ENCODE measurements around the gene ATP5F1D. TPM values are rescaled to one million over a fixed set of nuclear protein-coding genes. Genes with fewer than 3 reads are reported as not detected.

The ATP5F1D gene
- total and polyA plus RNA-seq, 2 of the 8 experiments (the other 6 are each of a cell fraction or from before 2014, with no cell fraction given) = 174 to 249 TPM

DNA sequence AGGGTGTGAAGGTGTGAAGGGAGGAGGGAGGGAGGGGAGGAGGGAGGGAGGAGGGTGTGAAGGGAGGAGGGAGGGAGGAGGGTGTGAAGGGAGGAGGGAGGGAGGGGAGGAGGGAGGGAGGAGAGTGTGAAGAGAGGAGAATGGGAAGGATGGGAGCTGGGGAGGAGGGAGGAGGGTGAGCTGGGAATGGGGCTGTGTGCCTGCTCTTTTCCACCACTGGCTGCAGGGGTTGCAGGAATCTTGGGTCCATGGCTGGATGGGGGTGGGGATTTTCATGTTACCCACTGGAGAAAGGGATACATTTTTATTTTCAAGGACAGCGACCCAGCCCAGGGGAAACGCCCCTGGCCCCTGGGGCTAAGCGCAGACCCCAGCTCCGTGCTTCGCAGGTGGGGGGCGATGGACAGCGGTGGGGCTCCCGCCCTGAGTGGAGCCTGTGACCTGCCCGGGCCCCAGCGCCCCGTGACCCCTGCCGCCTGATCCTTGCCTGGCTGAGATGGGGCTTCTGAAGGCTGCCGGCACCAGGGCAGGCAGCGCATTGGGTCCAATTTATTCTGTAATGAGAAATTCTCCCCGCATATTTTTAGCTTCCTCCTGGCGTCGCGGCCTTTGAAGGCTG is 41.1 kb downstream of the ATP5F1D start:
- H4K91ac ChIP-seq (replicated peaks; ENCODE audit: insufficient read length, low read length) = no peak overlapping the region
- CTCF ChIA-PET (ENCODE audit: partially characterized antibody) = interaction anchor here (1.1 to 1.3 kb wide), 2 partner anchors 35 to 73 kb away, joined by 3 read pairs; no protein-coding TSS in a partner anchor
- no peak overlapping the region for H4K5ac ChIP-seq (ENCODE audit: insufficient read length, low read depth, low read length)
- H3K14ac ChIP-seq (ENCODE audit: insufficient read length) = no peak overlapping the region
- no peak overlapping the region for H3K23ac ChIP-seq (ENCODE audit: insufficient read length)
- H3K79me1 ChIP-seq (ENCODE audit: low read depth, low read length) = no peaks in the 10 kb centered on the region
- H3K36me3 ChIP-seq (ENCODE audit: control insufficient read depth in 2 of 4, insufficient read depth in 4 of 4, low read length in 3 of 4) = peaks cover 0 to 5% (median 0%) of the 10 kb centered on the region in 4 experiments; a peak in 1 of 8 replicates
- H3K79me2 ChIP-seq (ENCODE audit: control insufficient read depth in 1 of 2, insufficient read depth in 2 of 2, low read length in 2 of 2) = no peaks in the 10 kb centered on the region
- H3K56ac ChIP-seq (replicated peaks; ENCODE audit: insufficient read length, low read depth, low read length) = no peak overlapping the region
- TF ChIP-seq EP300 (IDR thresholded peaks at IDR 0.05; ENCODE audit: borderline replicate concordance in 1 of 2, low read depth in 2 of 2, low read length in 2 of 2) (no peak), HDAC6 (IDR thresholded peaks at IDR 0.05; ENCODE audit: low read depth, low read length) (no peak), SUZ12 (IDR thresholded peaks at IDR 0.05; ENCODE audit: low read length) (no peak), BCL11A (IDR thresholded peaks at IDR 0.05; ENCODE audit: low read depth in 2 of 2, low read length in 2 of 2) (no peak)
- no peak overlapping the region for H2BK5ac ChIP-seq (ENCODE audit: low read depth, low read length)
- DNase-seq (ENCODE audit: low read depth in 1 of 2, low spot score in 2 of 2) = no peak
- peaks cover 0 to 20% (median 9%) of the 10 kb centered on the region in 4 experiments; a peak in 5 of 7 replicates for H3K4me1 ChIP-seq (replicated peaks in 1 of 4; ENCODE audit: control insufficient read depth in 3 of 4, insufficient read depth in 4 of 4, low read length in 3 of 4)
- no peak overlapping the region for H2BK15ac ChIP-seq (ENCODE audit: low read length)
- peaks cover 0 to 21% (median 12%) of the 10 kb centered on the region in 4 experiments; a peak in 5 of 7 replicates for H3K27me3 ChIP-seq (replicated peaks in 1 of 4; ENCODE audit: control insufficient read depth in 3 of 4, extremely low read depth in 1 of 4, insufficient read depth in 3 of 4, low read length in 3 of 4)
- H3K4me2 ChIP-seq (ENCODE audit: insufficient read depth in 1 of 2, low read depth in 2 of 2, low read length in 2 of 2) = no peak overlapping the region
- H2AFZ ChIP-seq (ENCODE audit: low read length) = no peak overlapping the region
- H3K18ac ChIP-seq (ENCODE audit: extremely low read depth, low read length) = no peak overlapping the region
- no peak for FAIRE-seq
- H4K20me1 ChIP-seq (replicated peaks in 1 of 2; ENCODE audit: control insufficient read depth in 1 of 2, insufficient read depth in 2 of 2, low read length in 2 of 2) = peaks cover 0 to 8% of the 10 kb centered on the region in 2 experiments
- H2BK12ac ChIP-seq (ENCODE audit: low read depth, low read length) = no peak overlapping the region
- POLR2A ChIA-PET (ENCODE audit: partially characterized antibody) = interaction anchor here (0.6 to 3.7 kb wide), 8 partner anchors 7 to 160 kb away, joined by 3 to 35 read pairs (median 7); partner anchors contain the start of genes CIRBP and FAM174C
- H4K8ac ChIP-seq (ENCODE audit: extremely low read depth, insufficient read depth, low read length) = peak overlapping the region; percentile 76; the same call in 1 of the 2 replicates
- WGBS, 2 experiments (ENCODE audit: extremely low coverage in 1 of 2, insufficient coverage in 1 of 2, insufficient read length in 1 of 2, insufficient replicate concordance in 2 of 2, low coverage in 1 of 2, low lambda C conversion rate in 2 of 2, missing lambda C conversion rate in 1 of 2) = 84% methylated on average over 18 of the region's 18 CpGs; no CpG with 5 or more reads in 1 of the 2 experiments
- no peak overlapping the region for H2BK120ac ChIP-seq (replicated peaks; ENCODE audit: low read depth, low read length)
- no peak overlapping the region for H3K4ac ChIP-seq (replicated peaks; ENCODE audit: insufficient read length, low read depth, low read length)
- H2AK5ac ChIP-seq (ENCODE audit: low read depth, low read length) = no peak overlapping the region
- H3K9ac ChIP-seq (replicated peaks in 1 of 4; ENCODE audit: extremely low read depth in 1 of 4, low read depth in 3 of 4, low read length in 3 of 4) = no peak overlapping the region
- no peak overlapping the region for H2BK20ac ChIP-seq (ENCODE audit: low read length)
- no peak overlapping the region for H3K4me3 ChIP-seq (ENCODE audit: extremely low read depth in 1 of 4, insufficient read depth in 2 of 4, low read depth in 3 of 4, low read length in 4 of 4)
- H3K27ac ChIP-seq (ENCODE audit: low read depth, low read length) = no peak overlapping the region
- peaks cover 3% of the 10 kb centered on the region; the same call in 1 of the 2 replicates for H3K23me2 ChIP-seq (ENCODE audit: low read depth, low read length)
- no peaks in the 10 kb centered on the region for H3K9me3 ChIP-seq (ENCODE audit: insufficient read depth in 2 of 2, low read depth in 1 of 2, low read length in 1 of 2)

All from H1 (cell line).